ENCODE results near the gene CCDC9B. TPM values are rescaled to one million over a fixed set of nuclear protein-coding genes. Genes with fewer than 3 reads are reported as not detected.
A peak's percentile ranks its signal among the peaks of the same experiment; 100 is the strongest.

Gene CCDC9B
- total and polyA plus RNA-seq, 3 experiments from 2014 or later = 0.08 to 0.47 (median 0.39) TPM

DNA sequence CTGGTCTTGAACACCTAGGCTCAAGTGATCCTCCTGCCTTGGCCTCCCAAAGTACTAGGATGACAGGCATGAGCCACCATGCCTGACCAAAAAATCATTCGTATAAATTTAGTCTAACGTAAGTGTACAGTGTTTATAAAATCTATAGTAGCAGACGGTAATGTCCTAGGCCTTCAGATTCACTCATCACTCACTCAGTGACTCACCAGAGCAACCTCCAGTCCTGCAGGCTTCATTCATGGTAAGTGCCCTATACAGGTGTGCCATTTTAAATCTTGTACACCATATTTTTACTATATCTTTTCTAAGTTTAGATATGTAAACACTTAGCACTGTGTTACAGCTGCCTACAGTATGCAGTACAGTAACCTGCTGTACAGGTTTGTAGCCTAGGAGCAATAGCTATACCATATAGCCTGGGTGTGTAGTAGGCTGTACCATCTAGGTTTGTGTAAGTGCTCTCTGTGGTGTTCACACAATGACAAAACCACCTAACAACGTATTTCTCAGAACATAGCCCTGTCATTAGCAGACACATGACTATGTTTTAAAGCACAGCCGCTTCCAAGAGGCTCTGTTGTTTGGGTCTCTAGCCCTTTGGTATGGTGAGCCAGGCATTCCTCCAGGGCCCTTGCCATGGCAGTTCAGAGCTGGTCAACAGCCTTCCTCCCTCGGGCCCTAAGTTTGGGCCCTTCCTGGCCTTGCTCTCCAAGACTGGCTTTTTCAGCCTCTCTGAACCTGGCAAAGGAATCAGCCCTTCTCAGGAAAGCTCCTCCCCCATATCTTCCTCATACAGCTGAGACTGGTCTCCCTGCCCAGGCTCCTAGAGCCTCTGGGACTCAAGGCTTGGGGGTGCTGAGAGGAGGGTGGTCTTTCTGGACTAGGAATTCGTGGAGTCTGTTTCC, 1.9 kb upstream of the CCDC9B start:
- H3K4me3 Mint-ChIP-seq = no peak overlapping the region
- ChIA-PET CTCF (interaction anchor here (1.2 to 12.4 kb wide), 11 partner anchors 12 to 80 kb away, joined by 3 to 268 read pairs (median 32); partner anchors contain the start of genes DISP2, INAFM2, IVD and PLCB2), POLR2A (no interaction called here)
- peaks cover 2 to 4% of the 10 kb centered on the region in 2 donors for H3K27me3 Mint-ChIP-seq
- H3K36me3 ChIP-seq (ENCODE audit: insufficient read depth, low read length) = no peaks in the 10 kb centered on the region
- H3K9me3 ChIP-seq (ENCODE audit: low read length) = no peaks in the 10 kb centered on the region
- H3K27ac Mint-ChIP-seq = no peak overlapping the region
- no peak overlapping the region for H3K27ac ChIP-seq (ENCODE audit: low read depth, low read length)
- no peaks in the 10 kb centered on the region for H3K36me3 Mint-ChIP-seq
- no peaks in the 10 kb centered on the region for H3K9me3 Mint-ChIP-seq
- no peak for DNase-seq
- H3K4me1 Mint-ChIP-seq = peaks cover 2 to 7% (median 4%) of the 10 kb centered on the region in 3 donors
- peaks cover 16% of the 10 kb centered on the region for H3K4me1 ChIP-seq (ENCODE audit: insufficient read depth, low read length)
- no peak overlapping the region for H3K4me3 ChIP-seq (ENCODE audit: low read length)
- H3K27me3 ChIP-seq (ENCODE audit: insufficient read depth, low read length, poor library complexity, severe bottlenecking) = no peaks in the 10 kb centered on the region

- Histone ChIP-seq H3K4me3 (ENCODE audit: low read length) (no peak overlapping the region), H3K36me3 (ENCODE audit: insufficient read depth, low read length) (no peaks in the 10 kb centered on the region), H3K27me3 (ENCODE audit: insufficient read depth, low read length, poor library complexity, severe bottlenecking) (no peaks in the 10 kb centered on the region), H3K27ac (ENCODE audit: low read depth, low read length) (no peak overlapping the region), H3K4me1 (ENCODE audit: insufficient read depth, low read length) (peaks cover 16% of the 10 kb centered on the region), H3K9me3 (ENCODE audit: low read length) (no peaks in the 10 kb centered on the region)
- CTCF ChIA-PET = interaction anchor here (0.6 to 12.4 kb wide), 11 partner anchors 11 to 113 kb away, joined by 3 to 268 read pairs (median 11); partner anchors contain the start of genes BAHD1, INAFM2 and PLCB2
- Mint-ChIP-seq H3K4me3 (no peak overlapping the region), H3K9me3 (no peaks in the 10 kb centered on the region), H3K36me3 (no peaks in the 10 kb centered on the region), H3K4me1 (peaks cover 4 to 7% (median 4%) of the 10 kb centered on the region in 3 donors), H3K27ac (no peak overlapping the region), H3K27me3 (peaks cover 2 to 4% of the 10 kb centered on the region in 2 donors)
- POLR2A ChIA-PET = no interaction called here
- no peak for DNase-seq
These were observed 550 bp downstream of the CCDC9B start for GRCh38 chr15:40340038-40340739.

DNA sequence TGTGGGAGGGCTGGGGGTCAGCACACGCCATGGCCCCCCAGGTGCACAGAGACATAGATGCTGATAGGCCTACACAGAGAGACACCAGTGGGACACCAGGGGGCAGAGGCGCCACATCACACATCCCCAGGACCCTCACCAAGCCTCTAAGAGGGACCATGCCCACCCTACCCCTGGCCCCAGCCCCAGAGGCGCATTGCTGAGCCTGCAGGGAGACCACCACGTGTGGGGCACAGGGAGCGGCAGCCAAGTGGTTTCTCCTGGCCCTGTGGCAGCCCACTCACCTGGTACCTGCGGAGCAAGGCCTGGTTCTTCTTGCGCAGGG, 1.2 kb downstream of the CCDC9B start:
- POLR2A ChIA-PET = no interaction called here
- no peak overlapping the region for H3K27ac Mint-ChIP-seq

DNA sequence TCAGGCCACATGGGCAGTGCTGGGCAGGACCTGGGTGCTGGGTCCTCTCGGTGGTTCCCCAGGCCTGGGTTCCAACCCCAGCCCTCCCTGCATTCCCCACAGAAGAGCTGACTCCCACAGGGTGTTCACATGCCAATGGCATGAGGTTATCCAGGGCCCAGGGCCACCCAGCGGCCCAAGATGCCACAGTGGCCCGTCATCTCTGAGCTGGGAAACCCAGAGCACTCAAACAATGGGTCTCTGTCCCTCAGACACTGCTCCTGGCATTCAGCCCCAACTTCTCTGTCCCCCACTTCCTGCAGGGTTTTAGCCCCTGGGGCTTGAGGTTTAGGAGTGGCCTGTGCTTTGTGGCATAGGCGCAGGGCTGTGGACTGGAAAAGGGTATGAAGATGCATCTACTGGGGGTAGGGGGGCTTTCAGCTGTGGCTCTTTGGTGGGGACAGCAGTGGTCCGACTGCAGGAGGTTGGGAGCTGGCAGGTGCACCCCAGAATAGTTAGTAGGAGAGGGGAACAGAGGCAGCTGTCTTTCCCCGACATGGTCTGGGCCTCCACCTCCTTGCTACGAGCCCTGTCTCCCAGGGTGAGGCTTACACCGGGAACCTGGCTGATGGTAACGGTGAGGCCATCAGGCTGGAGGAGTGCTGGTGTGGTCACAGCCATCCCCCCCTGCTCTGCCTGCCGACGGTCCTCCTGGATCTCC, 1.7 kb downstream of the CCDC9B start:
- peaks cover 2 to 4% of the 10 kb centered on the region in 2 donors for H3K27me3 Mint-ChIP-seq
- H3K27me3 ChIP-seq (ENCODE audit: insufficient read depth, low read length, poor library complexity, severe bottlenecking) = no peaks in the 10 kb centered on the region
- POLR2A ChIA-PET = interaction anchor here (1.5 kb wide), 1 partner anchor 18 kb away, joined by 8 read pairs; no protein-coding TSS in a partner anchor
- H3K4me1 Mint-ChIP-seq = peaks cover 4 to 9% (median 5%) of the 10 kb centered on the region in 3 donors
- H3K9me3 ChIP-seq (ENCODE audit: low read length) = no peaks in the 10 kb centered on the region
- H3K27ac Mint-ChIP-seq = no peak overlapping the region
- DNase-seq = no peak
- H3K36me3 Mint-ChIP-seq = no peaks in the 10 kb centered on the region
- CTCF ChIA-PET = interaction anchor here (0.6 to 12.4 kb wide), 21 partner anchors 8 to 166 kb away, joined by 3 to 268 read pairs (median 9); partner anchors contain the start of genes ANKRD63, DISP2, INAFM2 and IVD
- H3K36me3 ChIP-seq (ENCODE audit: insufficient read depth, low read length) = no peaks in the 10 kb centered on the region
- H3K4me3 Mint-ChIP-seq = no peak overlapping the region
- H3K27ac ChIP-seq (ENCODE audit: low read depth, low read length) = no peak overlapping the region
- H3K4me3 ChIP-seq (ENCODE audit: low read length) = no peak overlapping the region
- H3K9me3 Mint-ChIP-seq = no peaks in the 10 kb centered on the region
- peaks cover 17% of the 10 kb centered on the region for H3K4me1 ChIP-seq (ENCODE audit: insufficient read depth, low read length)

More for the DNA sequence above, 1.2 kb downstream of the CCDC9B start:
- Mint-ChIP-seq H3K4me1 (peaks cover 4 to 7% (median 4%) of the 10 kb centered on the region in 3 donors), H3K27me3 (peaks cover 2 to 4% of the 10 kb centered on the region in 2 donors), H3K9me3 (no peaks in the 10 kb centered on the region), H3K4me3 (no peak overlapping the region), H3K36me3 (no peaks in the 10 kb centered on the region)
- DNase-seq = no peak
- no peak overlapping the region for H3K27ac ChIP-seq (ENCODE audit: low read depth, low read length)
- CTCF ChIA-PET = interaction anchor here (0.6 to 12.4 kb wide), 12 partner anchors 11 to 112 kb away, joined by 3 to 268 read pairs (median 12); partner anchors contain the start of genes ANKRD63, BAHD1, INAFM2 and IVD
- no peaks in the 10 kb centered on the region for H3K27me3 ChIP-seq (ENCODE audit: insufficient read depth, low read length, poor library complexity, severe bottlenecking)
- no peak overlapping the region for H3K4me3 ChIP-seq (ENCODE audit: low read length)
- H3K9me3 ChIP-seq (ENCODE audit: low read length) = no peaks in the 10 kb centered on the region
- H3K36me3 ChIP-seq (ENCODE audit: insufficient read depth, low read length) = no peaks in the 10 kb centered on the region
- H3K4me1 ChIP-seq (ENCODE audit: insufficient read depth, low read length) = peaks cover 16% of the 10 kb centered on the region

DNA sequence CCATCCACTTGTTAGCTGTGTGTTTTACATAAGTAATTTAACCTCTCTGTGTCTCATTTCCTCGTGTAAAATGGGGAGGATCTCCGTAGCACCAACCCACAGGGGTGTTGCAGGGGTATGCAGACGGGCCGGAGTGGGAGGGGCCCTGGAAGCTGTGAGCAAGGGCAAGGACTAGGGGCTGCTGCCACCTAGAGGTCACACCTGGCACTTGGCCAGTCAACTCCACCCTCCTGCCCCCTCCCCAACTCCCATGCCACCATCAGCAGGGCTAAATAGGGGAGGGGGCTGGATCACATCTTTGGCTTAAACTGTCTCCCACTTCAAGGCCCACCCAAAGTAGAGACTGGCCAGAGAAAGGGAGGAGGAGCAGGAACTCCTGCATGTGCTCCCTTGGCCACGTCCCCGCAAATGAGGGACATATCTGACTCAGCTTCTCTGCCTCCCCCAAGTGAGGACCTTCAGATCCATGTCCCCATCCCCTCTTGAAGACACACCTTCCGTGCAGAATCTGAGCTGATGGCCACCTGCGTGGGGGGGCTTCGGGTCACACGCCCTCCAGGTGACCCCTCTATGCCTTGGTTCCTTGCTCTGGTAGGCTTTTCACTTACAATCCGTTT, 2.6 kb downstream of the CCDC9B start:
- peak overlapping the region in 2 of 8 donors; percentile 38 to 54 for H3K27ac Mint-ChIP-seq
- Histone ChIP-seq H3K36me3 (ENCODE audit: insufficient read depth, low read length) (no peaks in the 10 kb centered on the region), H3K4me1 (ENCODE audit: insufficient read depth, low read length) (peaks cover 23% of the 10 kb centered on the region), H3K27ac (ENCODE audit: low read depth, low read length) (no peak overlapping the region), H3K27me3 (ENCODE audit: insufficient read depth, low read length, poor library complexity, severe bottlenecking) (no peaks in the 10 kb centered on the region), H3K9me3 (ENCODE audit: low read length) (no peaks in the 10 kb centered on the region), H3K4me3 (ENCODE audit: low read length) (no peak overlapping the region)
- no peak overlapping the region for H3K4me3 Mint-ChIP-seq
- H3K4me1 Mint-ChIP-seq = peaks cover 4 to 12% (median 7%) of the 10 kb centered on the region in 3 donors
- DNase-seq = peak; percentile 59 to 83 (median 62)
- ChIA-PET CTCF (interaction anchor here (0.6 to 12.4 kb wide), 29 partner anchors 9 to 242 kb away, joined by 3 to 268 read pairs (median 6); partner anchors contain the start of genes ANKRD63, BAHD1, DISP2 and INAFM2), POLR2A (interaction anchor here (1.5 kb wide), 2 partner anchors 17 to 30 kb away, joined by 5 to 8 read pairs; partner anchors contain the start of gene PLCB2)
- no peaks in the 10 kb centered on the region for H3K36me3 Mint-ChIP-seq
- peaks cover 2 to 4% of the 10 kb centered on the region in 2 donors for H3K27me3 Mint-ChIP-seq
- no peaks in the 10 kb centered on the region for H3K9me3 Mint-ChIP-seq

- no peaks in the 10 kb centered on the region for H3K36me3 Mint-ChIP-seq
- H3K4me1 ChIP-seq (ENCODE audit: insufficient read depth, low read length) = peaks cover 23% of the 10 kb centered on the region
- peaks cover 0 to 1% (median 0%) of the 10 kb centered on the region in 5 donors for H3K9me3 Mint-ChIP-seq
- no peaks in the 10 kb centered on the region for H3K36me3 ChIP-seq (ENCODE audit: insufficient read depth, low read length)
- ChIA-PET POLR2A (interaction anchor here (1.2 to 1.5 kb wide), 3 partner anchors 15 to 29 kb away, joined by 3 to 8 read pairs (median 5); partner anchors contain the start of gene PLCB2), CTCF (interaction anchor here (0.7 to 12.4 kb wide), 29 partner anchors 9 to 241 kb away, joined by 3 to 268 read pairs (median 6); partner anchors contain the start of genes ANKRD63, BAHD1, DISP2 and INAFM2)
- H3K27ac ChIP-seq (ENCODE audit: low read depth, low read length) = no peak overlapping the region
- H3K4me3 ChIP-seq (ENCODE audit: low read length) = no peak overlapping the region
- H3K4me1 Mint-ChIP-seq = peaks cover 4 to 12% (median 7%) of the 10 kb centered on the region in 3 donors
- no peak for DNase-seq
- H3K27me3 ChIP-seq (ENCODE audit: insufficient read depth, low read length, poor library complexity, severe bottlenecking) = no peaks in the 10 kb centered on the region
- H3K4me3 Mint-ChIP-seq = no peak overlapping the region
- no peak overlapping the region for H3K27ac Mint-ChIP-seq
- no peaks in the 10 kb centered on the region for H3K9me3 ChIP-seq (ENCODE audit: low read length)
- peaks cover 2 to 4% of the 10 kb centered on the region in 2 donors for H3K27me3 Mint-ChIP-seq
These were observed 3.1 kb downstream of the CCDC9B start for GRCh38 chr15:40337597-40337996.

DNA sequence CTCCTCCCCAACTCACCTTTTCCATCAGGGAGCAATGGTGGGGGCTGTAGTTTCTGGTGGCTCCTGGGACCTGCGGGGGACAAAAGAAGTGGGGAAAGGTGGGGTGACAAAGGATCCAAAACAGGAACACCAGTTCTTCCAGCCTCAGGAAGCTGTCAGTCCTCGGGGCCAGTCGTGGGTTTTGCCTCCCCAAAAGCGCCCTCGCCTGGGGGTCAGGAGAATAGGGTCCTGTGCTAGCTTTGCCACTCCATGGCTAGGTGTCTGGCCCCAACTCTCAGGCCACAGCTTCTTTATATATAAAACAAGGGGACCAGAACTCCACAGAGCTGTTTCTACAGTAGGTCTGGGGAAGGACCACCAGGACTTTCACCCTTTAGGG, 4.0 kb downstream of the CCDC9B start:
- H3K4me3 Mint-ChIP-seq = no peak overlapping the region
- no peak for DNase-seq
- H3K9me3 ChIP-seq (ENCODE audit: low read length) = no peaks in the 10 kb centered on the region
- H3K4me1 Mint-ChIP-seq = peaks cover 4 to 12% (median 7%) of the 10 kb centered on the region in 3 donors
- no peaks in the 10 kb centered on the region for H3K36me3 Mint-ChIP-seq
- H3K27me3 Mint-ChIP-seq = peaks cover 2 to 4% of the 10 kb centered on the region in 2 donors
- peaks cover 23% of the 10 kb centered on the region for H3K4me1 ChIP-seq (ENCODE audit: insufficient read depth, low read length)
- ChIA-PET POLR2A (interaction anchor here (1.2 kb wide), 1 partner anchor 14 kb away, joined by 3 read pairs; no protein-coding TSS in a partner anchor), CTCF (interaction anchor here (0.6 to 12.4 kb wide), 15 partner anchors 7 to 120 kb away, joined by 3 to 268 read pairs (median 14); partner anchors contain the start of genes ANKRD63, DISP2, INAFM2 and IVD)
- no peaks in the 10 kb centered on the region for H3K27me3 ChIP-seq (ENCODE audit: insufficient read depth, low read length, poor library complexity, severe bottlenecking)
- H3K9me3 Mint-ChIP-seq = peaks cover 0 to 1% (median 0%) of the 10 kb centered on the region in 5 donors
- no peaks in the 10 kb centered on the region for H3K36me3 ChIP-seq (ENCODE audit: insufficient read depth, low read length)
- no peak overlapping the region for H3K27ac ChIP-seq (ENCODE audit: low read depth, low read length)
- H3K4me3 ChIP-seq (ENCODE audit: low read length) = no peak overlapping the region
- H3K27ac Mint-ChIP-seq = no peak overlapping the region
